IMR-90 (cell line): ENCODE measurements around the gene PIGC. TPM values are rescaled to one million over a fixed set of nuclear protein-coding genes. Genes with fewer than 3 reads are reported as not detected.

Source experiments
- ATAC-seq: fragments of 200-7000 bp; cut with Tn5 transposase; 2 replicates; pipeline ENCODE4 v1.9.1; 2020; ENCODE audit warnings: low read depth, mild to moderate bottlenecking, moderate library complexity
- BruUV-seq: library from RNA; stranded (reverse); fragments of 400-500 nt; replicated peaks from 2 replicates; lab custom pipeline; 2021; lab: Mats Ljungman, UMichigan
- CTCF ChIA-PET: fragments of 300-600 bp; formaldehyde crosslinking; extraction: SDS; loops from one replicate; lab custom pipeline; 2021; ENCODE audit warnings: antibody characterized with exemption; lab: Yijun Ruan, JAX
- POLR2A ChIA-PET: fragments of 300-600 bp; sonication (Branson Sonifier 250); formaldehyde crosslinking; loops from one replicate; lab custom pipeline; 2022; ENCODE audit warnings: antibody characterized with exemption; ENCODE audit not compliant: unreplicated experiment; lab: Charles Lee
- DNase-seq: peaks from one replicate; pipeline ENCODE4 v3.0.0; 2013
- H2AFZ ChIP-seq: replicated peaks from 2 replicates; pipeline ENCODE3; 2013; ENCODE audit warnings: low read length, mild to moderate bottlenecking; ENCODE audit not compliant: poor library complexity
- H2AK5ac ChIP-seq: 2 replicates; pipeline ENCODE4 v1.6.1; 2013; ENCODE audit warnings: low read depth, low read length, inconsistent platforms
- H2AK9ac ChIP-seq: replicated peaks from 2 replicates; pipeline ENCODE3; 2013; ENCODE audit warnings: mild to moderate bottlenecking, low read depth, low read length, moderate library complexity; ENCODE audit not compliant: poor library complexity
- H2BK120ac ChIP-seq: 2 replicates; pipeline ENCODE4 v1.6.1; 2013; ENCODE audit warnings: low read depth, low read length, inconsistent platforms
- H2BK15ac ChIP-seq: 3 replicates; pipeline ENCODE4 v1.6.1; 2013; ENCODE audit warnings: low read depth, low read length, inconsistent platforms
- H2BK20ac ChIP-seq: 2 replicates; pipeline ENCODE4 v1.6.1; 2013; ENCODE audit warnings: low read depth, mild to moderate bottlenecking, inconsistent platforms, low read length, moderate library complexity
- H2BK5ac ChIP-seq: 2 replicates; pipeline ENCODE4 v1.6.1; 2013; ENCODE audit warnings: mild to moderate bottlenecking, low read depth, low read length, inconsistent platforms; ENCODE audit not compliant: poor library complexity, severe bottlenecking
- H3K14ac ChIP-seq: replicated peaks from 2 replicates; pipeline ENCODE4 v1.6.1; 2013; ENCODE audit warnings: low read depth, low read length, inconsistent platforms
- H3K18ac ChIP-seq: 2 replicates; pipeline ENCODE4 v1.6.1; 2013; ENCODE audit warnings: low read depth, low read length, control low read depth
- H3K23ac ChIP-seq: 2 replicates; pipeline ENCODE4 v1.6.1; 2013; ENCODE audit warnings: low read depth, low read length, inconsistent platforms
- H3K27ac ChIP-seq: 2 replicates; pipeline ENCODE4 v1.5.1; 2013; ENCODE audit warnings: mild to moderate bottlenecking, control low read depth, low read length; ENCODE audit not compliant: insufficient read depth
- H3K27me3 ChIP-seq: 2 replicates; pipeline ENCODE4 v1.6.1; 2013; ENCODE audit warnings: low read length; ENCODE audit not compliant: control insufficient read depth, insufficient read depth
- H3K36me3 ChIP-seq: 2 replicates; pipeline ENCODE4 v1.6.1; 2013; ENCODE audit warnings: low read length, mixed read lengths; ENCODE audit not compliant: control insufficient read depth, insufficient read depth
- H3K4ac ChIP-seq: 2 replicates; pipeline ENCODE4 v1.6.1; 2013; ENCODE audit warnings: low read depth, low read length, inconsistent platforms
- H3K4me1 ChIP-seq: 2 replicates; pipeline ENCODE4 v1.6.1; 2013; ENCODE audit warnings: low read length, mixed read lengths; ENCODE audit not compliant: control insufficient read depth, insufficient read depth
- H3K4me2 ChIP-seq: 2 replicates; pipeline ENCODE4 v1.6.1; 2013; ENCODE audit warnings: low read depth, mild to moderate bottlenecking, control low read depth, low read length, moderate library complexity
- H3K4me3 ChIP-seq: 2 replicates; pipeline ENCODE4 v1.5.1; 2013; ENCODE audit warnings: low read depth, mild to moderate bottlenecking, control low read depth, low read length, moderate library complexity; ENCODE audit not compliant: insufficient read depth
- H3K56ac ChIP-seq: 2 replicates; pipeline ENCODE4 v1.6.1; 2013; ENCODE audit warnings: low read length, inconsistent platforms; ENCODE audit not compliant: insufficient read depth; ENCODE audit errors: extremely low read depth
- H3K79me1 ChIP-seq, 2 experiments: 2 replicates each; pipeline ENCODE4 v1.6.1; 2013; ENCODE audit warnings: low read length in 2 of 2, inconsistent platforms in 1 of 2, low read depth in 1 of 2
- H3K9ac ChIP-seq: 2 replicates; pipeline ENCODE4 v1.6.1; 2013; ENCODE audit warnings: low read depth, low read length, control low read depth
- H3K9me1 ChIP-seq: 2 replicates; pipeline ENCODE4 v1.6.1; 2013; ENCODE audit warnings: low read length, inconsistent platforms; ENCODE audit not compliant: insufficient read depth
- H3K9me3 ChIP-seq: 2 replicates; pipeline ENCODE4 v1.6.1; 2013; ENCODE audit warnings: low read length; ENCODE audit not compliant: control insufficient read depth, insufficient read depth
- H4K20me1 ChIP-seq: 2 replicates; pipeline ENCODE4 v1.6.1; 2013; ENCODE audit warnings: low read length, inconsistent platforms; ENCODE audit not compliant: insufficient read depth
- H4K5ac ChIP-seq: 2 replicates; pipeline ENCODE4 v1.6.1; 2013; ENCODE audit warnings: mild to moderate bottlenecking, low read depth, low read length, control low read depth
- H4K8ac ChIP-seq, 2 experiments: 2 replicates each; pipeline ENCODE4 v1.6.1; 2013; ENCODE audit warnings: low read depth in 2 of 2, low read length in 2 of 2, control low read depth in 1 of 2, inconsistent platforms in 1 of 2
- H4K91ac ChIP-seq: 2 replicates; pipeline ENCODE4 v1.6.1; 2013; ENCODE audit warnings: low read depth, low read length, inconsistent platforms; ENCODE audit not compliant: insufficient read depth
- BHLHE40 ChIP-seq: fragments of 150-350 bp; IDR thresholded peaks from 2 replicates; pipeline ENCODE4 v1.6.1; 2016; ENCODE audit warnings: mild to moderate bottlenecking, low read depth, low read length
- CEBPB ChIP-seq: IDR thresholded peaks from 2 replicates; pipeline ENCODE4 v1.6.1; 2012; ENCODE audit warnings: low read depth, low read length, improper control_type of control experiment
- CHD1 ChIP-seq: IDR thresholded peaks from 2 replicates; pipeline ENCODE4 v1.6.1; 2012; ENCODE audit warnings: low read depth, low read length, improper control_type of control experiment
- FOS ChIP-seq: fragments of 150-350 bp; IDR thresholded peaks from 2 replicates; pipeline ENCODE4 v1.6.1; 2016; ENCODE audit warnings: low read depth, low read length
- MAFK ChIP-seq: IDR thresholded peaks from 2 replicates; pipeline ENCODE4 v1.6.1; 2012; ENCODE audit warnings: low read depth, low read length, improper control_type of control experiment
- MAZ ChIP-seq: IDR thresholded peaks from 2 replicates; pipeline ENCODE4 v1.6.1; 2012; ENCODE audit warnings: low read depth, mild to moderate bottlenecking, low read length, improper control_type of control experiment, moderate library complexity, borderline replicate concordance
- MXI1 ChIP-seq: IDR thresholded peaks from 2 replicates; pipeline ENCODE4 v1.6.1; 2012; ENCODE audit warnings: low read depth, mild to moderate bottlenecking, low read length, moderate library complexity, borderline replicate concordance
- NFE2L2 ChIP-seq: fragments of 150-350 bp; IDR thresholded peaks from 2 replicates; pipeline ENCODE4 v1.6.1; 2016; ENCODE audit warnings: low read depth, mild to moderate bottlenecking, low read length
- POLR2A ChIP-seq: IDR thresholded peaks from 2 replicates; pipeline ENCODE4 v1.6.1; 2012; ENCODE audit warnings: mild to moderate bottlenecking, low read depth, low read length
- RAD21 ChIP-seq: IDR thresholded peaks from 2 replicates; pipeline ENCODE4 v1.6.1; 2012; ENCODE audit warnings: low read length, improper control_type of control experiment
- RCOR1 ChIP-seq: IDR thresholded peaks from 2 replicates; pipeline ENCODE4 v1.6.1; 2012; ENCODE audit warnings: mild to moderate bottlenecking, low read length, improper control_type of control experiment; ENCODE audit not compliant: insufficient replicate concordance
- RFX5 ChIP-seq: IDR thresholded peaks from 2 replicates; pipeline ENCODE4 v1.8.0; 2012; ENCODE audit warnings: low read depth, mild to moderate bottlenecking, low read length, moderate library complexity
- SMC3 ChIP-seq: fragments of 150-350 bp; IDR thresholded peaks from 2 replicates; pipeline ENCODE4 v1.6.1; 2016; ENCODE audit warnings: low read depth, mild to moderate bottlenecking, antibody characterized with exemption, low read length, moderate library complexity
- WGBS, 2 experiments: methylation state at CpG; one replicate each; pipeline versions ENCODE4 v1.1.5 to v1.1.7; 2013; ENCODE audit warnings: missing lambda C conversion rate in 2 of 2; ENCODE audit not compliant: insufficient read length in 1 of 2; ENCODE audit errors: extremely low coverage in 2 of 2; 5-methylcytosine and 5-hydroxymethylcytosine counted together
- dilution Hi-C: fragments of 300-500 bp; cut with HindIII; formaldehyde crosslinking; loops from one replicate; pipeline ENCODE4 v1.14.3; 2018; ENCODE audit warnings: low sequenced_read_pairs; ENCODE audit not compliant: unreplicated experiment
- in situ Hi-C: fragments of 300-500 bp; cut with MboI; formaldehyde crosslinking; loops from 3 replicates; pipeline ENCODE4 v1.14.3; 2019; ENCODE audit warnings: low sequenced_read_pairs, inconsistent platforms, mixed read lengths
- intact Hi-C: fragments of 100-400 bp; cut with micrococcal nuclease; formaldehyde crosslinking; loops from 2 replicates; pipeline ENCODE4 v1.10.0; 2022
- polyA plus RNA-seq, 3 experiments: library from polyadenylated mRNA; depleted of rRNA; stranded (reverse); fragments of >200 nt; gene quantifications; 2 replicates each; pipeline ENCODE4 v1.2.3, GENCODE V29; 2012; ENCODE audit warnings: low replicate concordance in 1 of 3
- total RNA-seq: library from RNA; depleted of rRNA; stranded (reverse); fragments of >200 nt; gene quantifications from 2 replicates; pipeline ENCODE4 v1.2.3, GENCODE V29; 2012
- TF ChIP-seq, protein P1 (sequence below): fragments of 150-350 bp; IDR thresholded peaks from 2 replicates; pipeline ENCODE4 v1.6.1; 2017; ENCODE audit warnings: mild to moderate bottlenecking, antibody characterized with exemption, low read length, low read depth
- TF ChIP-seq, protein P2 (sequence below): fragments of 150-350 bp; IDR thresholded peaks from 2 replicates; pipeline ENCODE4 v1.6.1; 2016; ENCODE audit warnings: low read depth, mild to moderate bottlenecking, low read length, moderate library complexity, borderline replicate concordance

The PIGC gene
- total and polyA plus RNA-seq, 2 of the 4 experiments (the other 2 are of a cell fraction): 14.9 to 15.8 TPM

DNA sequence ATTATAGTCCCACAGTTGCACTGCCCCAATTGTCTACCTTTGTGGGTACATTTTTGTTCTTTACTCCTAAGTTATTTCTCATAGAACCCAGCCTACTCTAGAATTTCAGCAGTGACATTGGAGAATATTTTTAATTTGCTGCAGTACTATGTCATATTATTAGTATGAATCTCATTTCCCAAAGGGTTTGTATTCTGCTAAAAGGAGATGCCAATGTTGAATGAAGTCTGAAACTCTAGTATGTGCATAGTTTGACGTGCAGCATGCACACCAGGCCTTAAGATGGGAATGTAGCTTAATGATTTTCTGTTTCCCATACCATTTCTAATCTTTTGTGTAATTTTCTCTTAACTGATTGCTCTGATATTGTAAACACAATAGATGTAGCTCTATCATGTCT lies 33.8 kb downstream of the PIGC start:
- TF ChIP-seq, protein P1, sequence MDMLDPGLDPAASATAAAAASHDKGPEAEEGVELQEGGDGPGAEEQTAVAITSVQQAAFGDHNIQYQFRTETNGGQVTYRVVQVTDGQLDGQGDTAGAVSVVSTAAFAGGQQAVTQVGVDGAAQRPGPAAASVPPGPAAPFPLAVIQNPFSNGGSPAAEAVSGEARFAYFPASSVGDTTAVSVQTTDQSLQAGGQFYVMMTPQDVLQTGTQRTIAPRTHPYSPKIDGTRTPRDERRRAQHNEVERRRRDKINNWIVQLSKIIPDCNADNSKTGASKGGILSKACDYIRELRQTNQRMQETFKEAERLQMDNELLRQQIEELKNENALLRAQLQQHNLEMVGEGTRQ: no peak
- TF ChIP-seq CHD1 (no peak), POLR2A (no peak), FOS (no peak), CEBPB (no peak), MXI1 (no peak), RFX5 (no peak), MAFK (no peak), BHLHE40 (no peak), NFE2L2 (no peak), SMC3 (no peak), MAZ (no peak), RAD21 (no peak), RCOR1 (no peak)
- TF ChIP-seq, protein P2, sequence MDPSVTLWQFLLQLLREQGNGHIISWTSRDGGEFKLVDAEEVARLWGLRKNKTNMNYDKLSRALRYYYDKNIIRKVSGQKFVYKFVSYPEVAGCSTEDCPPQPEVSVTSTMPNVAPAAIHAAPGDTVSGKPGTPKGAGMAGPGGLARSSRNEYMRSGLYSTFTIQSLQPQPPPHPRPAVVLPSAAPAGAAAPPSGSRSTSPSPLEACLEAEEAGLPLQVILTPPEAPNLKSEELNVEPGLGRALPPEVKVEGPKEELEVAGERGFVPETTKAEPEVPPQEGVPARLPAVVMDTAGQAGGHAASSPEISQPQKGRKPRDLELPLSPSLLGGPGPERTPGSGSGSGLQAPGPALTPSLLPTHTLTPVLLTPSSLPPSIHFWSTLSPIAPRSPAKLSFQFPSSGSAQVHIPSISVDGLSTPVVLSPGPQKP: no peak
- Histone ChIP-seq H3K4me1 (no peaks in the 10 kb centered on the region), H3K36me3 (no peaks in the 10 kb centered on the region), H3K56ac (no peak overlapping the region), H3K9ac (no peak overlapping the region), H3K18ac (no peak overlapping the region), H3K4ac (no peak overlapping the region), H4K5ac (no peak overlapping the region), H2AK9ac (no peak overlapping the region), H3K4me2 (no peak overlapping the region), H3K14ac (no peak overlapping the region), H3K4me3 (no peak overlapping the region), H4K91ac (no peak overlapping the region), H2BK120ac (no peak overlapping the region), H2BK20ac (no peak overlapping the region), H2AK5ac (no peak overlapping the region), H2AFZ (no peak overlapping the region), H4K20me1 (no peaks in the 10 kb centered on the region), H3K79me1 (no peaks in the 10 kb centered on the region), H2BK15ac (no peak overlapping the region), H3K9me3 (no peaks in the 10 kb centered on the region), H3K23ac (no peak overlapping the region), H2BK5ac (no peak overlapping the region), H3K27me3 (no peaks in the 10 kb centered on the region), H3K27ac (no peak overlapping the region), H4K8ac (no peak overlapping the region), H3K9me1 (no peaks in the 10 kb centered on the region)
- POLR2A ChIA-PET: no interaction called here
- DNase-seq (no peak), ATAC-seq (no peak)
- dilution Hi-C loops: no loop called here
- CTCF ChIA-PET: no interaction called here
- BruUV-seq: no TSS peak
- intact Hi-C loops: no loop called here
- WGBS, 2 experiments: no CpG with 5 or more reads among the region's 1 CpG
- in situ Hi-C loops: loop anchor here (25.0 kb wide), 1 partner anchor 598 kb away; no protein-coding TSS in a partner anchor
